GM19099 (cell line): Measurements from ENCODE around the gene THRB.

Source experiments
- POLR2A ChIP-seq: IDR thresholded peaks from 3 replicates; pipeline ENCODE4 v1.6.1; 2011; ENCODE audit warnings: low read depth; ENCODE audit not compliant: insufficient read length; ENCODE audit errors: extremely low read depth

The THRB gene

DNA sequence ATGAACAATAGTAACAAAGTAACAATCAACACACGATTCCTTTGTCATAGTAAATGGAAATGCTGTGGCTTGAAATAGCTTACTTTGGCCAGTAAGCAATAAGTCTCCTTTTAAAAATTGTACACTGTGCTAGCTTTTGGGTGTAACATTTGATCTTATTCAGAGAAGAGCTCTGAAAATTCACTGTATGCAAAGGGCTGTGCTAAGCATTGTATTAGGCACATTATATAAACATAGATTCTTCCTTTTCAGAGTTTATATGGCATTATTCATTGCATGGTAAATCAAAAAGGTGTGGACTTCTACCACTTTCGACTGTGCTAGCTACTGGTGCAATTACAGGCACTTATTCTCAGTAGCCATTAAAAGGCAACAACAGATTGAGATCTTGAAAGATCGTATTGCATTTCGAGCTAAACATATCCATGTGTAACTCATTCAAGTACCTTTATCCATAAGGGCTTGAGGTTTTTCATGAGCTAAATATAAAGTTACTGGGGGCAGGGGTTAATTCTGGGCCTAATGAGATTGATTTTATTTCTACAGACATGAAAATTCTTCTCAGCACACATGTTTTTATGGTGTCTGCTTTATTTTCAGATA, 302.7 kb downstream of the THRB start:
- no peak for TF ChIP-seq POLR2A

DNA sequence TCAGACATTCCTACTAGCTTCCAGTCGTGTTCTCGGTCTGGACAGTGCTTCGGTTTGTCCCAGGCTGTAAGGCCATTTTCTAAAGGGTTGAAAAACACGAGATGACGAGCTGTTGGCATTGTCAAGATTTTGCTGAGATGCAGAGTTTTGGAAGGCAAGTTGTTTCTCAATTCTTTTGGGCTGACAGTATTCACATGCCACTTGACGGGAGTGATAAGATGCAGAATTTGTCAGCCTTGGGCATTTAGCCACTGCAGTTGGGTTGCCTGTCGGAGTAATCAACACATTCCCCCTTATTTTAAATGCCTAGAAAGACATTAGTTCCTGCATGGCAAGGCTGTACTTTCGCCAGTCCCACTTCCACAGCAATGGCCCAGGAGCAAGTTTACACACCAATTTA, 304.4 kb downstream of the THRB start:
- TF ChIP-seq POLR2A = no peak

DNA sequence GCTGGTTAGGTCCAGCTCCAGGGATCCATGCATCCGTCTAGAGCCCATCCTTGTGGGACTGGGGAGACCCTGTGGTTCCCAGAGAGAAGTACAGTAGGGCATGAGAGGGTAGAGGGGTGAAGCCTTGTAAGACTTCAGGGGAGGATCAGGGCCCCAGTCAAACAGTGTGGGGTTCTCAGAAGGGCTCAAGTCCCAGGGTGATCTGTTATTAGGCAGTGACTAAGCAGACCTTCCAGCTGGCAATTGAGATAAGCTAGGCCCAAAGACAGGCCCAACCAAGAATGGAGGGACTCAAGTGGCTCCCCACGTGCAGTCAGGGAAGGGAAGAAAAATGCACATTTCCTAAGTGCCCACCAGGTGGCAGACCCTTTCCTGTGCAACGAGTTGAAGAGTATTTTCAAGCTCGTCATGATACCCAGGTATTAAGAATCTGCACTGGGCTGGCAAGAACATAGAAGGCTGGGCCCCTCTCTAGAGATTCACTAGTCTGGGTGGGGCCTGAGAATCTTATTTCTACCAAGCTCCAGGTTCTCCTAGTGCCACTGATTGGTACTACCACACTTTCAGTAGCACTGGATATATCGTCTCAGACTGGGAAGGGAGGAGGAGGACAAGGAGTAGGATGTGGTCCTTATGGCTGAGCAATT, 308.8 kb downstream of the THRB start:
- TF ChIP-seq POLR2A = no peak

DNA sequence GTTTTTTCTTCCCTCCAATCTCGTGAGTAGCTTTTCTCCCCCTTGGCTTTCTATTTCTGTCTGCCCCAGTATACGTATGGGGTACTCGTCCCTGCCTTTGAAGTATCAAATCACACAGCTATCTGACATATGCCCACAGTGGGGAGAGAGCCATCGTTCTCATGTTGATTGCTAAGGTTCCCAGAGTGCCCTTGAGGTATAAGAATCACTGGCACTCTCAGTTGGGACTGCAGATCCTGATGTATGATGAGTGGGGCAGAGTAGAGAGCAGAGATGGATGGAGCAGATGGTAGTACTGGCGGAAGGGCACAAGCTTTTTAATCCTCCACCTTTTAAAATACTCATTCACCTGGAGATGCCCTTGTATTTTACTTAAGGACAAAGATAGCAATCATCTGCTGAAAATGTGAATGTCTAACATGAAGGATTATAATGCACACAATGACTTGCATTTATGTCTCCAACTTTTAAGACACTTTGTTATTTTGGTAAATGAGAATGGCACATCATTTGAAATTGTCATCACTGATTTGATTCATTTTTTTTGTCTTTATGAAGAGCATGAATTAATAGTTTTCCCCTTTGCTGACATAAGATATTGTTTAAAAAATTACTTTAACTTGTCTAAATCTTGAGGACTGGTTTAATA, 310.0 kb downstream of the THRB start:
- no peak for TF ChIP-seq POLR2A

DNA sequence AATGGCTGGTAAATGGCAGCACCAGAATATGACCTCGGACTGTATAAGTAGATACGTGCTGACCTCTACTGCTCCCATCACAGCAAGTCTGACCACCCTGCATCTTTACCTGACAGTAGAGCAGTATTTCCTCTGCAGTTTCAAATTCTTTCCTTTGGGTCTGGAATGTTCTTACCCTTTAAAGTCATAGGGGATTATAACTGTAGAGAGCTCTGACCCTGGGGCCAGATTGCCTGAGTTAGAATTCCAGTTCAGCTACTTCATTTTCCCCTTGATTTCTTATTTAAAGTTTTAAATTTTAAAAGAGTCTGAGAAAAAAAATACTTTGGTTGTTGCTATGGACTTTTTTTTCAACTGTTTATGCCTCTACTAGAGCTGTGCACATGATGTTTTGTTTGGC, 311.9 kb downstream of the THRB start:
- TF ChIP-seq POLR2A = no peak

DNA sequence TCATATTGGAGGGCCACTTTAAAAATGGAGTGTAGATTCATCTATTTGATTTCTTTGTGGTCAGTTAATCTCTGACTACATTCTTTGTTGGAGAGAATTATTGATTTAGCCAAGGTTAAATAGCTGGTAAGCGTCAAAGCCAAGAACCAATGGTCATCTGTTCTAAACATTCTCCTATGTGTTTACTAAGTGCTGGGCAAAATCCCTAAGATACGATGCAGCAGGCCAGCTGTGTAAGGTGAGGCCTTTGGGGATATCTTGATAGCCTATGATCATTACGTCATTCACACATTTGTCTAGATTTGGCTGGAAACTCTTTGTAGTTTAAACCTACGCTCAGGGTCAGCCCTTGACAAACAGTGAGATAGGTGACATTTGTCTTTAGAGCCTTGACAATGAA, 313.4 kb downstream of the THRB start:
- TF ChIP-seq POLR2A = no peak

DNA sequence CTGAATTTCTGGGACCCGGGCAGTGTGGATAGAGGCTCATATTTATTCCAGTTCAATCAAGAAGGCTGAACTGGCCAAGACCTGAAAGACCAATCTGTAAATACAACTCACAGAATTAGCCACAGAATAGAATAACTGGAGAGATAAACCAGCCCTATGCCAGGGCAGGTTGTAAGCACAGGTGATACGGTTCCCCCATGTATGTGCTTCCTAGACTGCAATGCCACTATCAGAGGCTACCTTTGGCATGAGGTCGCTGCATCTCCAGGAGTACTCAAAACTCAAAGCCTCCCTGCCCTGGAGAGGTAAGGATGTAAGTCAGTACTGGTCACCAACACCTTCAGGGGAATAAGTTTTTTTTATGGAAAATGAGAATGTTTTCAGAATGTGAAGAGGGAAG, 314.0 kb downstream of the THRB start:
- TF ChIP-seq POLR2A = no peak

DNA sequence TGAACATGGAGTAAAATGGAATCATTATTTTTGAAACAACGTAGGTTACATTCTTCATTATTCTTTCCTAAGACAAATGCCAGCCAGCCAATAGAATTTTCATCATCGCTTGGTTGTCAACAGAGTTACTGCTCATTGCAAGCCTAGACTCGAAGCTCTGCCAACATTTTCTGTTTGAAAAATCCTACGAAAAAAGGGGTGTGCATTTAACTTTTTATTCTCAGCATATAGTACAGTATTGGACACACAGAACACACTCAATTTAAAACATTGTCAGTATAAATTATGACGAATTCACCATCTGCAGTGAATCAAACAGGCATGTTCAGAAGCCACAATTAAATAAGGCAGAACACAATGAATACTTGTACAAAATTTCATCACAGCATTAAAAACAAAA, 317.4 kb downstream of the THRB start:
- no peak for TF ChIP-seq POLR2A

DNA sequence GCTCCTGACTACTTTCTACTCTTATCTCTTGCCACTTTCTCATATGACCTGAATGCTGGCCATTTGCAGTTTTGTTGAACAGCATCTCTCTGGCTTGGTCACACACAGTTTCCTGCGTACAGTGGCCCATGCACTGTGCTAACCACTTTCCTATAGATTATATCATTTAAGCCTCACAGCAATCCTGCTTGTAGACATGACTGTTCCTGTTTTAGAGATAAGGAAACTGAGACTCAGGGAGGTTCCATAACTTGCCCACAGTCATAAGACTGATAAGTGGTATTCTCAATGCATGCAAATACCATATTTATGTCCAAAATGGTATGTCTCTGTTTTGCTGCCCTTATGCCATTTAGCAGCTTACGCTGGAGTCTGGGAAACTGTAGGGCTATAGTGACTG, 320.0 kb downstream of the THRB start:
- TF ChIP-seq POLR2A = no peak

DNA sequence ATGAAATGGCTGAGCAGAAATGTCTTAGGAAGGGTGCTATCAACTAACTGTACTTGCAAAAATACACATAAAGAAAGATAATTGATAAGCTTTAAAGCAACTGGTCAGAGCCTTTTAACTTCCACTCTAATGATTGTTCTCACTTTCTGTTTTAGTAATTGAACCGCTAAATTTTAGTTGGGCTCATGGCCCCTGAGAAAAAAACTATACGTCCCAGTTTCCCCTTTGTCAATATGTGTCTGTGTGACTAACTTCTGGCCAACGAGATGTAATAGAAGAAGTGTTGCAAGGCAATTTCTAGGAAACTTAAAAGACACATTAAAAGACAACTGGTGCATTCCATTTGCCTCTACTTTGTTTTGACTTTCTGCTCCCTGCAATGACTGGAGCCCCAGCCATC, 325.7 kb downstream of the THRB start:
- TF ChIP-seq POLR2A = no peak

DNA sequence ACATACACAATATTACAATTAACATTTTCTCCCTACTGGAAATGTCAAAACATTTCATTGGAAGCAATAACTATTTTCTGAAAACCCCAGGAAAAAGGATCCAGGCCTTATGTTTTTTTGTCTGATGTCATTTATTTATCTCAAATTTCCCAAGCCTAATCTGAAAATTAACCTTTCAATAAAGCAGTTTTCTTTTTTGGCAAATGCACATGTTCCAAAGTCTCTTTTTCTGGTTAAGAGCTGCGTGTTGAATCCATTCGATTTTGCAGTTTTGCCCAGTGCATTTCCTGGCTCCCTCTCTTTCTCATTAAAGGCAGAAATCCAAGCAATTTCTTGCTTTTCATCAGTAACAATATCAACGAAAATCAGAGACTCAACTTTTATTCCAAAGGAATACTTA, 327.2 kb downstream of the THRB start:
- no peak for TF ChIP-seq POLR2A

DNA sequence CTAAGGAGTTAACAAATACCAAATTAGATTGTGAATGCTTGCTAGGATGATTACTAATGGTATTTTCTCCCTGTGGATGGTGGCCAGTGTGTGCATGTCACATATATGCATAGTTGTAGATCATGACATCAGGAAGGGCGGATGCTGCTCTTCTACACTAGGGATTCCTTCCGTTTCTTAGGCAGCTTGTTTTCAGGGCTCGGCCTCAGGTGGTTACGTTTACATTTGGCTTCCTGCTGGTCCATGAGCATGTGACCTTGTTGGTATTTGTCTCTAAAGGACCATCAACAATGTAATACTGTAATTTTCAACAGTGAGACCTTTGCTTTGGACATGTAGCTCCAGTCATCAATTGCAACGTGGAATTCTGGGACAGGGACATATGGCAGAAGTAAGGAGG, 328.1 kb downstream of the THRB start:
- no peak for TF ChIP-seq POLR2A

DNA sequence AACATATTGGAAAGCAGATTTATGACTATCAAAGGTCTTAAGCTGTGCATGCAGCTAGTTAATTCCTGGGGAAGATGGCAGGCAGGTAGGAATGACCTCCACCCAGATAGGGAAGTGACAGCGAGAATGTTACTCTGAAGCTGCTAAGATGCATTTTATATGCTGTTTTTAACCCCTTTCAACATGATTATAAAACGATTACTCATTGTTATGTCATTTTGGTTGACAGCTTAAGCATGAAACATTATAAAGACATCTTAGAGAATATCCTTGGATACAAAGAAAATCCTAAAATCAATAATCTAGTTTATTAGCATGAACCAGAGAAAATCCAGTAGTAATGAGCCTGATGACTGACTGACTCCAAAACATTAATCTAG, 329.1 kb downstream of the THRB start:
- no peak for TF ChIP-seq POLR2A

DNA sequence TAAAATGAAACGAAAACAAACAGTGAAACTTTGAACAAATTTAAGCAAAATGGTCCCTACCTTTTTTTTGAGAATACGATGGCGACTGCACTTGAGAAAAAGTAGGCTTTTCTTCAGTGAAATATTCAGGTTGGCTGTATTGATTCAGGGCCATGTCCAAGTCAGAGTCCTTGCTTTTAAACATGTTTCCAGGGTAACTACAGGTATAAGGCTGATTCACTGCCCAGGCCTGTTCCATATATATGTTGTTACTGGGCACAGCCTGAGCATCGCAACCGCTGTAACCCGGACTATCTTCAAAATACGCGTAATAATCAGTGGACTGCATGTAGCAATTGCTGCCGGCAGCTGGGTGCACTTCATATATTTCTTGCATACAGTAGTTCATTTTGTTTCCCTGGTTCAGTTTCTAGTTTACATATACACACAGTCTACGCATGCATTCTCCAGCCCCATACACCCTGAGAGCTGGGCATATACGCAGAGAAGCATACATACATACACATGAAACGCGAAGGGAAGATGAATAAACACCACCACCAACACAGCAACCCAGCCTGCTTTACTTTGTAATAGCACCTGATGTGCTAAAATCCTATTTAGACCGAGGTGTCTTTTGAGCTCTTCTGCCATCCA, 329.6 kb downstream of the THRB start:
- TF ChIP-seq POLR2A = no peak

DNA sequence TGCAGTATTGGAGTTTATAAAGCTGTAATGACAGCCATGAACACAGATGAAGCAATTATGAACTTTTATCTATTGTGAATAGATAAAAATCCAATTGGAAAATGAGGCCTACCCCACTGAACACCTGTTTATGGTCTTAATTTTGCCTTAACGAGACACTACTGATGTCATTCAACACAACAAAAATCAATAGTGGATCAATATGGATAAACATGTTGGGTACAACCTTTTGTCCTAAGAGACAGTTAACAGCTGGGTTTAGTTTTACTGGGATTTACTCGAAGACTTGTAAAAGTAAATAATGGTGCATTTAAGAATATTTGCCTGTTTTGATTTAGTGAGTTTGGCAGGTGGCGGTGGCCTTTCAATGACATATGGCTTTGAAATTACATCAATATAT, 331.7 kb downstream of the THRB start:
- TF ChIP-seq POLR2A = no peak

DNA sequence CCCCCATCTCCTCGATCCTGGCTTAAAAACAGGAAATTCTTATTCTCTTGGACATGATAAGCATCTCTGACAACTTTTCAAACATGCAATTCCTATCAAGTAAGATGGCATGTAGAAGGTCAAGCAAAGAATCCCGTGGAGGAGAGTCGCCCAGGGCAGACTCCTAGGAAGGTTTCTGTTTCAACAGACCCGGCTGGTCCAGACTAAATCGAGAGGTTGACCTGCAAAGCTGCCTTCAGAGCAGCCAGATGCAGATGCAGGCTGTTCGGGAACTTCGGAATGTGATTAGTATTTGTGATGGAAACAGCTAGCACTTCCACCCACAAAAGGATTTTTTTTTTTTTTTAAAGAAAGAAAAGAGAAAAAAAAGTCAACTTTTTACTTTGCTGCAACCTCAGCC, 332.8 kb downstream of the THRB start:
- TF ChIP-seq POLR2A = no peak
